Measurements from ENCODE around the gene RAB11FIP4. TPM values are rescaled to one million over a fixed set of nuclear protein-coding genes. Genes with fewer than 3 reads are reported as not detected.

RAB11FIP4 gene
- total RNA-seq, 4 donors from 2014 or later, result 41.0 to 173 (median 53.7) TPM

DNA sequence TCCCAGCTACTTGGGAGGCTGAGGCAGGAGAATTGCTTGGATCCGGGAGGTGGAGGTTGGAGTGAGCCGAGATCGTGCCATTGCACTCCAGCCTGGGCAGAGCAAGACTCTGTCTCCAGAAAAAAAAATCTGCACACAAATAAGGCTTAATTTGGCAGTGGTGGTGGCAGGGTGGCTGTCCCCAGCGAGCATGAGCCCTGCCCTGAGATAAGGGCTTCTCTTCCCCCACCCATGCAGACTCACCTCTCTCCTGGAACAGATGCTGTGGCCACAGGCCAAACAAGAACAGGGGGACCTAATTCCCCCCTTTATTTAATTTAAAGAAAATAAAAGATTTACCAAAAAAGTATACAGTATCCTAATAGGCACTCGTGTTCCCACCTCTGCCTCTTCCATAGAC is 157.2 kb downstream of the RAB11FIP4 start:
- Histone ChIP-seq H3K27ac (peak overlapping the region; percentile 85 to 94 (median 92)), H3K9me3 (no peaks in the 10 kb centered on the region), H3K4me3 (peak overlapping the region in 3 of 4 donors; percentile 72 to 86 (median 85)), H3K4me1 (peaks cover 0 to 13% (median 4%) of the 10 kb centered on the region in 4 donors), H3K27me3 (no peaks in the 10 kb centered on the region), H3K36me3 (no peaks in the 10 kb centered on the region)
- TF ChIP-seq POLR2AphosphoS5 (IDR thresholded peaks at IDR 0.05), result no peak
- TF ChIP-seq, protein P1, sequence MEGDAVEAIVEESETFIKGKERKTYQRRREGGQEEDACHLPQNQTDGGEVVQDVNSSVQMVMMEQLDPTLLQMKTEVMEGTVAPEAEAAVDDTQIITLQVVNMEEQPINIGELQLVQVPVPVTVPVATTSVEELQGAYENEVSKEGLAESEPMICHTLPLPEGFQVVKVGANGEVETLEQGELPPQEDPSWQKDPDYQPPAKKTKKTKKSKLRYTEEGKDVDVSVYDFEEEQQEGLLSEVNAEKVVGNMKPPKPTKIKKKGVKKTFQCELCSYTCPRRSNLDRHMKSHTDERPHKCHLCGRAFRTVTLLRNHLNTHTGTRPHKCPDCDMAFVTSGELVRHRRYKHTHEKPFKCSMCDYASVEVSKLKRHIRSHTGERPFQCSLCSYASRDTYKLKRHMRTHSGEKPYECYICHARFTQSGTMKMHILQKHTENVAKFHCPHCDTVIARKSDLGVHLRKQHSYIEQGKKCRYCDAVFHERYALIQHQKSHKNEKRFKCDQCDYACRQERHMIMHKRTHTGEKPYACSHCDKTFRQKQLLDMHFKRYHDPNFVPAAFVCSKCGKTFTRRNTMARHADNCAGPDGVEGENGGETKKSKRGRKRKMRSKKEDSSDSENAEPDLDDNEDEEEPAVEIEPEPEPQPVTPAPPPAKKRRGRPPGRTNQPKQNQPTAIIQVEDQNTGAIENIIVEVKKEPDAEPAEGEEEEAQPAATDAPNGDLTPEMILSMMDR (IDR thresholded peaks at IDR 0.05), result no peak
- TF ChIP-seq EP300 (IDR thresholded peaks at IDR 0.05; ENCODE audit: low read depth), result no peak
- no peak for TF ChIP-seq POLR2A (IDR thresholded peaks at IDR 0.05)
- 13 to 47% methylated on average over 1 to 5 of the region's 5 CpGs for WGBS, 2 donors (ENCODE audit: low coverage in 1 of 2)
- no peak for DNase-seq
- intact Hi-C loops (cut with DNase I; ENCODE audit: low total_unique reads), result loop anchor here (2.0 kb wide), 1 partner anchor 294 kb away; no protein-coding TSS in a partner anchor
- in situ Hi-C loops (cut with MboI; ENCODE audit: low pct_ligation_motif_present in 1 of 4, low pct_unique_long_range_greater_than_20kb in 1 of 4, low sequenced_read_pairs in 3 of 4), result no loop called here

DNA sequence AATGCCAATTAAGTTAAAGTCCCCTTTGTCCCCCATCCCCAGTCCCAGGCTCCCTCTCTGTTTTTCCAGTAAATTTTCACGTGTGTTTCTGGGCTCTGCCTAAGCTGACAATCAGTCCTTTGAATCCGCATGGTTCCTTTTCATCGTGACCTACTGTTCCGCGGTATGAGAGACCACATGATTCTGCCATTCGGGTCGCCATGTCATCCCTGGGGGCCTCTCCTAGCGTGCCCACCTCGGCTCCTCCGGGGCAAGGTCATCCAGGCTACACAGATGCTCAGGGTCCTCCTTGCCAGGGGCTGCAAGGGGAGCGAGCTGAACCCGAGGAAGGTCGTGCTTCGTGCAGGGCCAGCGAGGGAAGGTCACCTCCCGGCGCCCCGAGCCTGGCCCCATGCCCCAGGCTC is 157.6 kb downstream of the RAB11FIP4 start:
- 0% methylated on average over 18 of the region's 18 CpGs; no CpG with 5 or more reads in 1 of the 2 donors for WGBS, 2 donors (ENCODE audit: low coverage in 1 of 2)
- DNase-seq, result no peak

DNA sequence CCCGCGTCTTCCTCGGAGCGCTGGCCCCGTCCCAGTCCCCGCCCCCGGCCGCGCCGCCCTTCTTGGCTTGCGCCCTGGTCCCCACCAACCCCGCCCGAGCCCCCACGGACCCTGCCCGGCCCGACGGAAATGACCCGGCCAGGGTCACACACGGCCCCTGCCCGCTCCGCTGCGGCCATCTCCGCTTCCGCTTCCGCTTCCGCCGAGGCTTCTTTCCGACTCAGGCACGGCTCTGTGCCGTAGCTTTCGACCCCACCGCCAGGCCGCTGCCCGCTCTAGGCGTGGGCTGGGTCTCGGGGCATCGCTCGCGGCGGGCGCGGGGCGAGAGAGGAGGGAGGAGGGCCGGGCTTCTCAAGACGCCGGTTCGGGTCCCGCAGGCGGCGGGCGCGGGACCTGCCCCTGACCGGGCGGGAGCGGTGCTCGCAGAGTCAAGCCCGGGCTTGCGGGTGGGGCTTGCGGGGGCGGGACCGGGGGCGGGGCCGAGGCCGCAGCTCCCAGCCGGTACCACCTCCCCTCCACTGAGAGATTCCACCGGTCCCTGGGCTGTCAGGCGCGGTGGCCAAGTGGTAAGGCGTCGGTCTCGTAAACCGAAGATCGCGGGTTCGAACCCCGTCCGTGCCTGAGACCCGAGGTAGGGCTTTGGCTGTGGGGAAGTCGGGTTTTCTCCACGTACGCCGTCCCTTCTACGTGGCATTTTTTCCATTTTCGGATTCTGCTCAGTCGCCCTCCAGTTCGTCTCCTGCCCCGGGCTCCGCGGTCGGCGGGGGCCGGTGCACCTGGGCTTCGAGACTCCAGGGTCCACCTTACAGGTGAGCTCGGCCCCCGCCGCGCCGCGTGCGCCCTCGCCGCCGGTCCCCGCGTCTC is 158.3 kb downstream of the RAB11FIP4 start:
- Histone ChIP-seq H3K4me1 (peaks cover 0 to 13% (median 4%) of the 10 kb centered on the region in 4 donors), H3K36me3 (no peaks in the 10 kb centered on the region), H3K4me3 (peak overlapping the region; percentile 72 to 89 (median 86)), H3K27ac (peak overlapping the region; percentile 85 to 94 (median 92)), H3K27me3 (no peaks in the 10 kb centered on the region), H3K9me3 (no peaks in the 10 kb centered on the region)
- TF ChIP-seq, protein P1 (IDR thresholded peaks at IDR 0.05), result peak in 1 of 5 experiments; percentile 30
- TF ChIP-seq POLR2AphosphoS5 (IDR thresholded peaks at IDR 0.05), result peak; percentile 45 to 84 (median 78)
- peak; percentile 74 for TF ChIP-seq POLR2A (IDR thresholded peaks at IDR 0.05)
- no peak for TF ChIP-seq EP300 (IDR thresholded peaks at IDR 0.05; ENCODE audit: low read depth)
- 1% methylated on average over 81 of the region's 105 CpGs; no CpG with 5 or more reads in 1 of the 2 donors for WGBS, 2 donors (ENCODE audit: low coverage in 1 of 2)
- intact Hi-C loops (cut with DNase I; ENCODE audit: low total_unique reads), result loop anchor here (2.0 to 10.0 kb wide), 2 partner anchors 145 to 293 kb away; no protein-coding TSS in a partner anchor
- in situ Hi-C loops (cut with MboI; ENCODE audit: low pct_ligation_motif_present in 1 of 4, low pct_unique_long_range_greater_than_20kb in 1 of 4, low sequenced_read_pairs in 3 of 4), result loop anchor here in 1 of 4 donors (10.0 kb wide), 2 partner anchors 55 to 295 kb away; no protein-coding TSS in a partner anchor
- peak; percentile 95 for DNase-seq

More for the DNA sequence above, 157.6 kb downstream of the RAB11FIP4 start:
- Histone ChIP-seq H3K9me3 (no peaks in the 10 kb centered on the region), H3K4me1 (peaks cover 0 to 13% (median 4%) of the 10 kb centered on the region in 4 donors), H3K27me3 (no peaks in the 10 kb centered on the region), H3K27ac (peak overlapping the region; percentile 85 to 94 (median 92)), H3K4me3 (peak overlapping the region; percentile 72 to 89 (median 86)), H3K36me3 (no peaks in the 10 kb centered on the region)
- TF ChIP-seq, protein P1 (IDR thresholded peaks at IDR 0.05), result no peak
- TF ChIP-seq POLR2AphosphoS5 (IDR thresholded peaks at IDR 0.05) (no peak), EP300 (IDR thresholded peaks at IDR 0.05; ENCODE audit: low read depth) (no peak), POLR2A (IDR thresholded peaks at IDR 0.05) (no peak)
- intact Hi-C loops (cut with DNase I; ENCODE audit: low total_unique reads), result loop anchor here (2.0 kb wide), 1 partner anchor 294 kb away; no protein-coding TSS in a partner anchor
- in situ Hi-C loops (cut with MboI; ENCODE audit: low pct_ligation_motif_present in 1 of 4, low pct_unique_long_range_greater_than_20kb in 1 of 4, low sequenced_read_pairs in 3 of 4), result no loop called here

All from transverse colon (tissue), 4 donors.